HG02840 (cell line): Measurements from ENCODE around the gene KRTAP4-9.
"Not testable (repeated sequence)": the region's sequence is repeated elsewhere in the genome, so short reads cannot be mapped to it uniquely, and the experiment has no call there.

Experiments
- ATAC-seq: cut with Tn5 transposase; IDR thresholded peaks from one replicate; pipeline ENCODE4 v1.9.1; 2021; ENCODE audit warnings: mild to moderate bottlenecking, moderate library complexity, moderate number of reproducible peaks; ENCODE audit not compliant: unreplicated experiment, low FRiP score

KRTAP4-9 gene

DNA sequence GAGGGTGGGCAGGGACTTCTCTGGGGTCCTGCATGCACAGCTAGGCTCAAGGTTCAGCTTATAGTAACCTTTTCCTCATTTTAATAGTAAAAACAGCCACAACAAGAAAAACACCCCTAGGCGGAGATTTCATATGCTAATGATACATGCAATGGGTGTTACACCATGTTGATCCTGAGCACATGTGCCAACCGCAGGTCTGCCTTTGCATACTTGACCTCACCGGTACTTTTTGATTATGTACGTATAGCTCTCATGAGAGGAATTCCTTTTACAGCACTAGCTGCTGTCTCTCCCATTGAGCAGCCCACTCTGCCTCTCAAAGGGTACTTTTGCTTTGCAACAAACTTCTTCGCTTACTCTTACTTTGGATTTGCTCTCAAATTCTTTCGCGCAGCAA, 9.1 kb upstream of the KRTAP4-9 start:
- no peak for ATAC-seq

DNA sequence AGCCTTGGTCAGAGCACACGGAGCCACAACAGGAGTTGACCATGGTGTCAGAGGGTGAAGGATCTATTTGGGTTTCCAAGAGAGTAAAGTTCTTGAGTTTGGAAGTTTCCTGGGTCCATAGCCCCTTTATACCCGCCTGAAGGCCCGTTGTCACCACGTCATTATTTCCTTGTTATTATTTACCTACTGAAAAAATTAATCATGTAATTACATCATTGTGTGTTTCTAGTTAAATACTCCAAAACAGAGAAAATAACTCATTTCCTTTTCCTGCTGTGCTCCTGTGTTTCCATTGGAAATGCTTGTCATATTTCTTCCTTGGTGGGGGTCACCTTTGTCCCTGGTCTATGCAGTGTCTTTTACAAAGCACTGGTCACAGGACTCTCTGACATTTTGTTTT, 7.1 kb upstream of the KRTAP4-9 start, which contains the start of gene KRTAP4-8:
Gene KRTAP4-8, minus strand, starts transcription at position 101 of the 400 bp plus-strand sequence. Its CDS starts 58 bp downstream, at position 43.
- no peak for ATAC-seq

DNA sequence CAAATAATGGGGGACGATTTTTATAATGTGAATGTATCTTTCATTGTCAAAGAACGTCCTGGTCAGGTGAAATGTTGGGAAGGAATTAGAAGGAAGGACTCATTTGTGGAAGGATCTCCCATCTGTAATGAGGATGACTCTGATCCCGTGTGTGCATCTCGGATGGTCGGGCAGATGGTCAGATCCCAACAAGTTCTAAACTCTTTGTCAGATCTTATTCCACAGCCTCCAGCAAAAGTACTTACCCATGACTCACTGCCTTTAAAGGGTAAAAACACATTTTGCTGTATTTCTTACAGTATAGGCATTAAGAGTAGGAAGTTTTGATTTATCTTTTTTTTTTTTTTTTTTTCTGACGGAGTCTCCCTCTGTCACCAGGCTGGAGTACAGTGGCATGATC, 6.7 kb upstream of the KRTAP4-9 start:
- ATAC-seq, result no peak

DNA sequence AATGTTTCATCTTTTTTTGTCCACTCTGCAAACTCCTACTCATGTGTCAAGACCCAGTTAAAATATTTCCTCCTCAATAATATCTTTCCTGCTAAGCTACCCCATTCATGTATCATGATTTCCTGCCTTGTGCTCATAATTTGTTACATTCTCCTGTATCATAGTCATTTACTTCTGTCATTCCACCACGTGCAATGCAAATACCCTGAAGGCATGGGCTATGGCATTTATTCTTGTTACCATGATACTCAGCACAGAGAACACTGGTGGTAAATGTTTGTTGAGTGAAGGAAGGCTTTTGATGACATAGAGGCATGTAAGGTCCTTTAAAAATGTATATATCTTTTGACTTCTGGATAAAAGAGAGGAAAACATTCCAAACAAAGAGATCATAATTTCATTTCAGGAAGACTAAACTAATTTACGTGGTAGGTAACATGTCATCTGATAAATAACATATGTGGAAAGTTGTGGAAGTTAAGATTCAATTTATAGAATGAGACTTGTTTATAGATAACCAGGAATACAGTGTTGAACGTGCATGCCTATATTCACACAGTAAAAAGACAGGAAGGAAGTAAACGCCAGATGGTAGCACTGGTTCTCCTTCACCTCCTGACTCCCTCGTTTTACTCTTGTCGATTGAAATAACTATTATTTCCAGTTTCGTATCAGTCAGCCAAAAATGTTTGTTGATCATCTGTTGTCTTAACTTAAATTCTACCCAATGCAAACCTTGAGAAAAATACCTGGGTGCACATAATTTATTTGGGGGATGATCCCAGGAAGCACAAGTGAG, 5.3 kb upstream of the KRTAP4-9 start:
- ATAC-seq, result not testable (repeated sequence)

DNA sequence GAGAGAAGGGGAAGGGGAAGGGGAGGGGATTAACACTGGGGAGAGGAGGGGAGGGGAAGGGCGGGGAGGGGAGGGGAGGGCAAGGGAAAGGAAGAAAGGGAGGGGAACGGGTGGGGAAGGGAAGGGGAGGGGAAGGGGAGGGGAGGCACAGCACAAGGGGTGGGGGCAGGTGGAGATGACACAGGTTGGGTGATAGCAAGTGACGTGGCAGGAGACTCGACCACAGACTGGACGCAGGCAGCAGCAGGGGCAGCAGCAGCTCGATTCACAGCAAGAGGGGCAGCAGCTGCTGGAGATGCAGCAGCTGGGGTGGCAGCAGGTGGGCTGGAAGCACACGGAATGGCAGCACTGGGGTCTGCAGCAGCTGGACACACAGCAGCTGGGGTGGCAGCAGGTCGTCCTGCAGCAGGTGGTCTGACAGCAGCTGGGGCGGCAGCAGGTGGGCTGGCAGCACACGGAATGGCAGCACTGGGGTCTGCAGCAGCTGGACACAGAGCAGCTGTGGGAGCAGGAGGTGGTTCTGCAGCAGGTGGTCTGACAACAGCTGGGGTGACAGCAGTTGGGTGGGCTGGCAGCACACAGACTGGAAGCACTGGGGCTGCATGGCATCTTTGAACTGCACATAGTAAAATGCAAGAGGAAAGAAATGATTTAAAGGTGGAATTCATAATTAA, 3.5 kb upstream of the KRTAP4-9 start, which contains the start of gene KRTAP4-16:
Gene KRTAP4-16, minus strand, starts transcription at position 624 of the 674 bp plus-strand sequence. Its CDS starts 0 bp downstream, at position 624.
- no peak for ATAC-seq

DNA sequence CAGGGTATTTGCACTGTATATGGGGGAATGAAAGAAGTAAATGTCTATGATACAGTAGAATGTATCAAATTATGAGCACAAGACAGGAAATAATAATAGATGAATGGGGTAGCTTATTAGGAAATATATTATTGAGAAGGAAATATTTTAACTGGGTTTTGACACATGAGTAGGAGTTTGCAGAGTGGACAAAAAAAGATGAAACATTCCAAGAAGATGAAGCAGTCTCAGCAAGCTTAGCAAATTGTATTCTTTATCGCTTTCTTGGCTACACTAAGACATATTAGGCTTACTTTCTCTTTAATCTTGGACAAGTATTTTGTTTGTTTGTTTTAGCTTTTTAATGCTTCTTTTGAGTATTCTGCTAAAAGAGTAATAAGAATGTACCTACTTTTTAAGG, 1.3 kb upstream of the KRTAP4-9 start:
- ATAC-seq, result no peak

DNA sequence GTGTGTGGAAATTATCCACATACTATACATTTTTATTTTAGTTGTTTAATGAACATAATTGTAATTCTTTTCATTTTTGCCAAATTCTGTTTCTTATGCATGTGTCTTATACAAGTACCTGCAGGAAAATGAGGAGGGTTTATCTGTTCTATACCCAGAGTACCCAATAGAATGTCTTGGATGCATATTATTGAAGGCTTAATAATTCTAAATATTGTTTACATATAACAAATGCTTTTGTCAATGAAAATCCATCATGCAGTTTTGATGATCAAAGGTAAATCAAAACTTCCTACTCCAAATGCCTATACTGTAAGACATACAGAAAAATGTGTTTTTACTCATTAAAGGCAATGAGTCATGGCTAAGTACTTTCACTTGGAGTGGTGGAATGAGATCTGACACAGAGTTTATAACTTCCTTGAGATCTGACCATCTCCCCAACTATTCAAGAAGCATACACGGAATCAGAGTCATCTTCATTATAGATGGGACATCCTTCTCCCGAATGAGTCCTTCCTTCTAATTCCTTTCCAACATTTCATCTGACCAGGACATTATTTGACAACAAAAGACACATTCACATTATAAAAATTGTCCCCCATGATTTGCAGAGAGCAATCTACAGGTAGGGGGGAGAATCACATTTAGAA, 677 bp upstream of the KRTAP4-9 start:
- not testable (repeated sequence) for ATAC-seq

DNA sequence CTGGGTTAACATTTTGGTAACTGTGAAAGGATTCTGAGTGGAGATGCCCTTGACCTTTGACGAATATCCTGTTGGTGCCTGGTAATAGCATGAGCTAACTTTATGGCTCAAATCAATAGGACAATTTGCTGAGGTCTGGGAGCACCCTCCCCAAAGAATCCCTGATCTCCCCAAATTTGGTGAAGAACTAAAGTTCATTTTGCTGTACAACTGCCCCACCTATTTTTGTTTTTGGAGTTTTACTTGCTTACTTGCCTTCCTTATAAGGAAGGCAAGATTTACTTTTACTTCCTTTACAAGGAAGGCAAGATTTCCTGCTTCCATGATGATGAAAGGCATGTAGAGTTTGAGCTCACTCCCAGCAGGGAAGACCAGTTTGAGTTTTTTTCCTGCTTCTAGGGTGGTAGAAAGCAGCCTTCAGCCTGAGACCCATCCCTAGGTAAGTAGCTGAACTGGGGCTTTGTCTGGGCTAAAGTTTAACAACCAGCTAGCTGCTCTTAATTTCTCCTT, 2.8 kb downstream of the KRTAP4-9 start:
- ATAC-seq, result no peak

DNA sequence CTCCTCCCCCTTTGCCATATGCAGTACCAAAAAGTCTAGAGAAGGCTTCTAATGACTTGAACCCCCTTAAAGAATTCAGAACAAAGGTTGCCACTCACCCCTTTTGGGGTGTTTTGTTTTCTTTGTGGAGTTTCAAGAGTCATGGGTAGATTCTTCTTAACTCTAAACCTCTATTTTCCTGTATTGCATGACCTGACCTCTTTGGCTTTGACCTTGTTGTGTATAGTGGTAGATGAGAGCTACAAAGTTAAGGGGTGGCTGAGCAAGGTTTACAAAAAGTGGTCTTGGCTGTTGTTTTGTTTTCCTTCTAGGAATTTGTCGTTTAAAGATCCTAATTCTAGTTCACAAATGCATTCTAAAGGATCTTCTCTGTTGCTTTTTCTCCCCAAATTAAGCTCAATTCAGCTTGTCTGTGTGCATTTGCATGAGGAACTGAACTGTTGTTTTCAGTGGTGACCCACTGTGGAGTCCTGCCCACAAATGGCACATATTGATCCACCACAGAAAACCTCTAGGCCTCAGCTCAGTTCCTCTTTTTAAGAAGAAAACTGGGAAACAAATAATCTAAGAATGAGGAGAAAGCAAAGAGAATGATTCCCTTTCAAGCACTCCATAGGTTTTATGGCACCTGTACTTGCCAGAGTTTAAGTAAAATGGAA, 3.7 kb downstream of the KRTAP4-9 start:
- not testable (repeated sequence) for ATAC-seq

DNA sequence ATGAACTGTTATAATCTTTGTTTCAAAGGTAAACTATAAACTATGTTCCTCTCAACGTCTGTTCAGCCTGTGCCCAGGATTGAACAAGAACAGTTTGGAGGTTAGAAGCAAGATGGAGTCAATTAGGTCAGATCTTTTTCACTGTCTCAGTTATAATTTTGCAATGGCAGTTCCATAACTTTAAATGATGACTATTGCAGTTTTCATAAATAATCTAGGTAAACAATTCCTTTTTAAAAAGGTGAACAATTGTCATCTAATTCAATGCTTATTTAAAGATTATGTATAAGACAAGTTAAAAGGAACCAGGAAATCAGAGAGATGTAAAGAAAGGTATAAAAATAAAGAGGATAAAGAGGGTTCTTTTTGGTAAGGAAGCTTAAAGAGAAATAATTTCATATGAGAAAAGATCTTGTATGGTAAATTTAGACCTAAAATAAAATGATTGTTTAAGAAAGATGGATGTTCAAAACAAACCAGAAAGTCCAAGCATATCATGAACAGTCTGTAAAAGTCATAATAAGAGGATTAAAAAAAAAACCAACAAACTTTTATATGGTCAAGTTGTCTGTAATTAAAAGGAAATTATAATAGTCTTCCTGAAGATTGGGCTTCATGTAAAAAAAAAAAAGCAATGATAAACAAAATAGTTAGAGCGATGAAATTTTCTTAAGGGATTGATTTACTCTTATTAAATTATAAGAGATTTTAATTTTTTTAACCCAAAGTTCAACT, 6.1 kb downstream of the KRTAP4-9 start:
- no peak for ATAC-seq

DNA sequence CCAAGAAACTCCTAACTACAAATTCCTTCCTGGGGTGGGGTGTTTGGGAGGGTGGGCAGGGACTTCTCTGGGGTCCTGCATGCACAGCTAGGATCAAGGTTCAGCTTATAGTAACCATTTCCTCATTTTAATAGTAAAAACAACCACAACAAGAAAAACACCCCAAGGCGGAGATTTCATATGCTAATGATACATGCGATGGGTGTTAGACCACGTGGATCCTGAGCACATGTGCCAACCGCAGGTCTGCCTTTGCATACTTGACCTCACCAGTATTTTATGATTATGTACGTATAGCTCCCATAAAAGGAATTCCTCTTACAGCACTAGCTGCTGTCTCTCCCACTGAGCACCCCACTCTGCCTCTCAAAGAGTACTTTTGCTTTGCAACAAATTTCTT, 11.1 kb downstream of the KRTAP4-9 start:
- ATAC-seq, result no peak

DNA sequence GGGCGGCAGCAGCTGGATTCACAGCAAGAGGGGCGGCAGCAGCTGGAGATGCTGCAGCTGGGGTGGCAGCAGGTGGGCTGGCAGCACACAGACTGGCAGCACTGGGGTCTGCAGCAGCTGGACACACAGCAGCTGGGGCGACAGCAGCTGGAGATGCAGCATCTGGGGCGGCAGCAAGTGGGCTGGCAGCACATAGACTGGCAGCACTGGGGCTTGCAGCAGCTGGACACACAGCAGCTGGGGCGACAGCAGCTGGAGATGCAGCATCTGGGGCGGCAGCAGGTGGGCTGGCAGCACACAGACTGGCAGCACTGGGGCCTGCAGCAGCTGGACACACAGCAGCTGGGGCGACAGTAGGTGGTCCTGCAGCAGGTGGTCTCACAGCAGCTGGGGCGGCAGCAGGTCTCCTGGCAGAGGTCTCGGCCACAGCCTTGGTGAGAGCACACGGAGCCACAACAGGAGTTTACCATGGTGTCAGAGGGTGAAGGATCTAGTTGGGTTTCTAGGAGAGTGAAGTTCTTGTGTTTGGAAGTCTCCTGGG, 12.7 kb downstream of the KRTAP4-9 start, which contains the start of gene KRTAP4-11:
Gene KRTAP4-11, minus strand, starts transcription at position 528 of the 541 bp plus-strand sequence. Its CDS starts 58 bp downstream, at position 470.
- ATAC-seq, result not testable (repeated sequence)

DNA sequence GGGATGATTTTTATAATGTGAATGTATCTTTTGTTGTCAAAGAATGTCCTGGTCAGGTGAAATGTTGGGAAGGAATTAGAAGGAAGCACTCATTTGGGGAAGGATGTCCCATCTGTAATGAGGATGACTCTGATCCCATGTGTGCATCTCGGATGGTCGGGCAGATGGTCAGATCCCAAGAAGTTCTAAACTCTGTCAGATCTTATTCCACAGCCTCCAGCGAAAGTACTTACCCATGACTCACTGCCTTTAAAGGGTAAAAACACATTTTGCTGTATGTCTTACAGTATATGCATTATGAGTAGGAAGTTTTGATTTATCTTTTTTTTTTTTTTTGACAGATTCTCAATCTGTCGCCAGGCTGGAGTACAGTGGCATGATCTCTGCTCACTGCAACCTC, 13.5 kb downstream of the KRTAP4-9 start:
- no peak for ATAC-seq

DNA sequence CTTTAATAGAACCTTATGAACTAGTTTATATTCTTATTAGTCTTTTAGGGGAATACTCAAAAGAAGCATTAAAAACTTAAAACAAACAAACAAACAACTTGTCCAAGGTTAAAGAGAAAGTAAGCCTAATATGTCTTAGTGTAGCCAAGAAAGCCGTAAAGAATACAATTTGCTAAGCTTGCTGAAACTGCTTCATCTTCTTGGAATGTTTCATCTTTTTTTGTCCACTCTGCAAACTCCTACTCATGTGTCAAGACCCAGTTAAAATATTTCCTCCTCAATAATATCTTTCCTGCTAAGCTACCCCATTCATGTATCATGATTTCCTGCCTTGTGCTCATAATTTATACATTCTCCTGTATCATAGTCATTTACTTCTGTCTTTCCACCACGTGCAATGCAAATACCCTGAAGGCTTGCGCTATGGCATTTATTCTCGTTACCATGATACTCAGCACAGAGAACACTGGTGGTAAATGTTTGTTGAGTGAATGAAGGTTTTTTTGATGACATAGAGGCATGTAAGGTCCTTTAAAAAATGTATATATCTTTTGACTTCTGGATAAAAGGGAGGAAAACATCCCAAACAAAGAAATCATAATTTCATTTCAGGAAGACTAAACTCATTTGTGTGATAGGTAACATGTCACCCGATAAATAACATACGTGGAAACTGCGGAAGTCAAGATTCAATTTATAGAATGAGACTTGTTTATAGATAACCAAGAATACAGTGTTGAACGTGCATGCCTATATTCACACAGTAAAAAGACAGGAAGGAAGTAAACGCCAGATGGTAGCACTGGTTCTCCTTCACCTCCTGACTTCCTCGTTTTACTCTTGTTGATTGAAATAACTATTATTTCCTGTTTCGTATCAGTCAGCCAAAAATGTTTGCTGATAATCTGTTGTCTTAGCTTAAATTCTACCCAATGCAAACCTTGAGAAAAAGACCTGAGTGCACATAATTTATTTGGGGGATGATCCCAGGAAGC, 14.8 kb downstream of the KRTAP4-9 start:
- not testable (repeated sequence) for ATAC-seq

DNA sequence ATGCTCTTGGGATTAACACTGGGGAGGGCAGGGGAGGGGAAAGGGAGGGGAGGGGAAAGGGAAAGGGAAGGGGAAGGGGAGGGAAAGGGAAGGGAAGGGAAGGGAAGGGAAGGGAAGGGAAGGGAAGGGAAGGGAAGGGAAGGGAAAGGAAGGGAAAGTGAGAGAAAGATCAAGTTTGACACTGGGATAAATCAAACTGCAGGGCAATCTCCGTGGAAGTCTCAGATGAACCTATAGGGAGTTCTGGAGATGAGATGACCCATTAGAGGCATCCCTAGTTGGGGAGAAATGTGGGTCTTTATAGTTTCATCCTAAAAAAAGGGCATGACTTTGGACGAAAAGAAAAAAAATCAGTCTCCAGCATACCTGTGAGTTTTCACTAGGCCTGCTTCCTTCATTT, 16.6 kb downstream of the KRTAP4-9 start:
- ATAC-seq, result no peak

DNA sequence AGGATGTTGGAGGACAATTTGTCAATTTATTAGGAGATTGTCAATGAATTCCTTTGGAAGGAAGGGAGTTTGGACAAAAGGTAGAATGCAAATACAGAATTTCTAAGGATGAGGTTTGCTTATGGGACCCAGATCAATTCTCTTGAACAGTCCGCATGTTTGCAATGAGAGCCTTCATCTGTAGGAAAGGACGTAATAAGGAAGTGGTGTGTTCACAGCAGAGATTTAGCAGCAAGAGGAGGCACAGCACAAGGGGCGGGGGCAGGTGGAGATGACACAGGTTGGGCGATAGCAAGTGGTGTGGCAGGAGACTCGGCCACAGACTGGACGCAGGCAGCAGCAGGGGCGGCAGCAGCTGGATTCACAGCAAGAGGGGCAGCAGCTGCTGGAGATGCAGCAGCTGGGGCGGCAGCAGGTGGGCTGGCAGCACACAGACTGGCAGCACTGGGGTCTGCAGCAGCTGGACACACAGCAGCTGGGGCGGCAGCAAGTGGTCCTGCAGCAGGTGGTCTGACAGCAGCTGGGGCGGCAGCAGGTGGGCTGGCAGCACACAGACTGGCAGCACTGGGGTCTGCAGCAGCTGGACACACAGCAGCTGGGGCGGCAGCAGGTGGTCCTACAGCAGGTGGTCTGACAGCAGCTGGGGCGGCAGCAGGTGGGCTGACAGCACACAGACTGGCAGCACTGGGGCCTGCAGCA, 18.3 kb downstream of the KRTAP4-9 start:
- not testable (repeated sequence) for ATAC-seq

DNA sequence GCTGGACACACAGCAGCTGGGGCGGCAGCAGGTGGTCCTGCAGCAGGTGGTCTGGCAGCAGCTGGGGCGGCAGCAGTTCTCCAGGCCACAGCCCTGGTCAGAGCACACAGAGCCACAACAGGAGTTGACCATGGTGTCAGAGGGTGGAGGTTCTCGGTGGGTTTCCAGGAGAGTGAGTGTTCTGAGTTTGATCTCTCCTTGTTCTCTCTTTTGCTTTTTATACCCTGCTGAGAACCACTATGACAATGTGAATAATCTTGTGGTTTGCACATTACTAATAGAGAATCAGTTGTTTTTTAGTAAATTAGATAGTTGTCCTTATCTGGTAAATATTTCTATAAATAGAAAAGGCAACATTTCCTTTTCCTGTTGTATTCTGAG, 18.8 kb downstream of the KRTAP4-9 start, which contains the start of gene KRTAP4-12:
Gene KRTAP4-12, minus strand, starts transcription at position 192 of the 381 bp plus-strand sequence. Its CDS starts 60 bp downstream, at position 132.
- ATAC-seq, result not testable (repeated sequence)
